H1 (cell line): ENCODE results near the gene KSR2. TPM values are rescaled to one million over a fixed set of nuclear protein-coding genes. Genes with fewer than 3 reads are reported as not detected.

ENCODE experiments used
- CTCF ChIA-PET: fragments of 300-600 bp; sonication (Branson Sonifier 250); formaldehyde crosslinking; loops from one replicate; lab custom pipeline; 2021; ENCODE audit not compliant: partially characterized antibody; lab: Charles Lee
- POLR2A ChIA-PET: fragments of 300-600 bp; sonication (Branson Sonifier 250); formaldehyde crosslinking; loops from one replicate; lab custom pipeline; 2021; ENCODE audit warnings: inconsistent platforms; ENCODE audit not compliant: partially characterized antibody; lab: Charles Lee
- DNase-seq, 2 experiments: peaks; one replicate each; pipeline versions ENCODE4 v3.0.0 to v3.0.0-alpha.2; 2010 to 2022; ENCODE audit warnings: low spot score in 2 of 2, low read depth in 1 of 2, mixed read lengths in 1 of 2
- FAIRE-seq: peaks from 2 replicates; lab custom pipeline; 2011; peaks lifted over from hg19 to GRCh38; lab: Jason Lieb, UNC
- H2AFZ ChIP-seq: 2 replicates; pipeline ENCODE4 v1.8.1; 2012; ENCODE audit warnings: low read length, inconsistent platforms
- H2AK5ac ChIP-seq: 2 replicates; pipeline ENCODE4 v1.6.1; 2013; ENCODE audit warnings: low read depth, low read length
- H2BK120ac ChIP-seq: replicated peaks from 2 replicates; pipeline ENCODE3; 2013; ENCODE audit warnings: low read depth, low read length, inconsistent platforms
- H2BK12ac ChIP-seq: 2 replicates; pipeline ENCODE4 v1.6.1; 2013; ENCODE audit warnings: low read depth, low read length
- H2BK15ac ChIP-seq: 2 replicates; pipeline ENCODE4 v1.6.1; 2013; ENCODE audit warnings: low read length
- H2BK20ac ChIP-seq: 2 replicates; pipeline ENCODE4 v1.6.1; 2013; ENCODE audit warnings: low read length
- H2BK5ac ChIP-seq: 2 replicates; pipeline ENCODE4 v1.6.1; 2013; ENCODE audit warnings: low read depth, low read length
- H3K14ac ChIP-seq: 2 replicates; pipeline ENCODE4 v1.6.1; 2013; ENCODE audit warnings: inconsistent platforms; ENCODE audit not compliant: insufficient read length
- H3K18ac ChIP-seq: 2 replicates; pipeline ENCODE4 v1.6.1; 2013; ENCODE audit warnings: low read length; ENCODE audit errors: extremely low read depth
- H3K23ac ChIP-seq: 2 replicates; pipeline ENCODE4 v1.6.1; 2013; ENCODE audit warnings: inconsistent platforms; ENCODE audit not compliant: insufficient read length
- H3K23me2 ChIP-seq: 2 replicates; pipeline ENCODE4 v1.6.1; 2013; ENCODE audit warnings: low read depth, low read length
- H3K27ac ChIP-seq: 2 replicates; pipeline ENCODE4 v1.6.1; 2011; ENCODE audit warnings: low read depth, low read length, inconsistent platforms
- H3K27me3 ChIP-seq, 4 experiments: replicated peaks in 1 of 4; 1 replicate in 1 of 4; 2 replicates in 3 of 4; pipeline versions ENCODE4 v1.6.1 to v1.8.1; 2011 to 2013; ENCODE audit warnings: low read length in 3 of 4, mild to moderate bottlenecking in 3 of 4, inconsistent platforms in 2 of 4, mixed read lengths in 2 of 4, moderate library complexity in 1 of 4; ENCODE audit not compliant: control insufficient read depth in 3 of 4, insufficient read depth in 3 of 4; ENCODE audit errors: extremely low read depth in 1 of 4
- H3K36me3 ChIP-seq, 4 experiments: 2 replicates each; pipeline versions ENCODE4 v1.6.1 to v1.8.1; 2011 to 2013; ENCODE audit warnings: mild to moderate bottlenecking in 4 of 4, low read length in 3 of 4, moderate library complexity in 2 of 4, control low read depth in 1 of 4, inconsistent platforms in 1 of 4; ENCODE audit not compliant: insufficient read depth in 4 of 4, control insufficient read depth in 2 of 4
- H3K4ac ChIP-seq: replicated peaks from 2 replicates; pipeline ENCODE3; 2013; ENCODE audit warnings: low read length, low read depth, mixed read lengths, inconsistent platforms; ENCODE audit not compliant: insufficient read length
- H3K4me1 ChIP-seq, 4 experiments: replicated peaks in 1 of 4; 1 replicate in 1 of 4; 2 replicates in 3 of 4; pipeline versions ENCODE4 v1.6.1 to v1.8.1; 2011 to 2013; ENCODE audit warnings: low read length in 3 of 4, inconsistent platforms in 2 of 4, mixed read lengths in 1 of 4; ENCODE audit not compliant: insufficient read depth in 4 of 4, control insufficient read depth in 3 of 4
- H3K4me2 ChIP-seq, 2 experiments: 2 replicates each; pipeline versions ENCODE4 v1.6.1 to v1.8.1; 2011 to 2013; ENCODE audit warnings: low read depth in 2 of 2, low read length in 2 of 2, control low read depth in 1 of 2, inconsistent platforms in 1 of 2, mild to moderate bottlenecking in 1 of 2; ENCODE audit not compliant: insufficient read depth in 1 of 2
- H3K4me3 ChIP-seq, 4 experiments: fragments of 200-600, 300-600 bp in 1 of 4; sonication (generic), shearing (Covaris generic), sonication (Bioruptor Twin) in 1 of 4; 2 replicates each; pipeline versions ENCODE4 v1.5.1 to v1.8.1; 2011 to 2016; ENCODE audit warnings: low read length in 4 of 4, low read depth in 3 of 4, control low read depth in 2 of 4, inconsistent platforms in 2 of 4, mild to moderate bottlenecking in 2 of 4, mixed read lengths in 1 of 4, moderate library complexity in 1 of 4; ENCODE audit not compliant: insufficient read depth in 2 of 4; ENCODE audit errors: extremely low read depth in 1 of 4
- H3K56ac ChIP-seq: replicated peaks from 2 replicates; pipeline ENCODE3; 2013; ENCODE audit warnings: low read depth, mild to moderate bottlenecking, mixed read lengths, low read length, inconsistent platforms; ENCODE audit not compliant: insufficient read length
- H3K79me1 ChIP-seq: 2 replicates; pipeline ENCODE4 v1.6.1; 2013; ENCODE audit warnings: low read depth, low read length, control low read depth
- H3K79me2 ChIP-seq, 2 experiments: 2 replicates each; pipeline versions ENCODE4 v1.6.1 to v1.8.1; 2012 to 2013; ENCODE audit warnings: low read length in 2 of 2, mild to moderate bottlenecking in 2 of 2, inconsistent platforms in 1 of 2; ENCODE audit not compliant: insufficient read depth in 2 of 2, control insufficient read depth in 1 of 2
- H3K9ac ChIP-seq, 4 experiments: replicated peaks in 1 of 4; 1 replicate in 1 of 4; 2 replicates in 3 of 4; pipeline versions ENCODE4 v1.6.1 to v1.8.1; 2011 to 2013; ENCODE audit warnings: low read depth in 3 of 4, low read length in 3 of 4, control low read depth in 2 of 4, mild to moderate bottlenecking in 2 of 4, moderate library complexity in 2 of 4, inconsistent platforms in 1 of 4; ENCODE audit errors: extremely low read depth in 1 of 4
- H3K9me3 ChIP-seq, 2 experiments: 2 replicates each; pipeline versions ENCODE4 v1.6.1 to v1.8.1; 2012 to 2013; ENCODE audit warnings: mild to moderate bottlenecking in 2 of 2, moderate library complexity in 2 of 2, control low read depth in 1 of 2, inconsistent platforms in 1 of 2, low read depth in 1 of 2, low read length in 1 of 2, mixed read lengths in 1 of 2; ENCODE audit not compliant: insufficient read depth in 2 of 2
- H4K20me1 ChIP-seq, 2 experiments: replicated peaks in 1 of 2; 2 replicates each; pipeline versions ENCODE3 to v1.8.1; 2011 to 2013; ENCODE audit warnings: inconsistent platforms in 2 of 2, low read length in 2 of 2, mild to moderate bottlenecking in 1 of 2; ENCODE audit not compliant: insufficient read depth in 2 of 2, control insufficient read depth in 1 of 2
- H4K5ac ChIP-seq: 2 replicates; pipeline ENCODE4 v1.6.1; 2013; ENCODE audit warnings: low read length, low read depth, mixed read lengths, inconsistent platforms; ENCODE audit not compliant: insufficient read length
- H4K8ac ChIP-seq: 2 replicates; pipeline ENCODE4 v1.8.0; 2013; ENCODE audit warnings: mild to moderate bottlenecking, moderate library complexity, low read length, inconsistent platforms; ENCODE audit not compliant: insufficient read depth; ENCODE audit errors: extremely low read depth
- H4K91ac ChIP-seq: replicated peaks from 2 replicates; pipeline ENCODE3; 2013; ENCODE audit warnings: low read length, mixed read lengths, inconsistent platforms; ENCODE audit not compliant: insufficient read length
- ASH2L ChIP-seq: fragments of 200-600, 300-600 bp; sonication (generic); IDR thresholded peaks from one replicate; pipeline ENCODE4 v1.7.1; 2017; ENCODE audit warnings: low read length
- BRCA1 ChIP-seq: IDR thresholded peaks from 2 replicates; pipeline ENCODE4 v1.6.1; 2012; ENCODE audit warnings: low read depth, low read length, improper control_type of control experiment
- CEBPB ChIP-seq: IDR thresholded peaks from 2 replicates; pipeline ENCODE4 v1.6.1; 2012; ENCODE audit warnings: low read depth, low read length
- CTCF ChIP-seq, 3 experiments: IDR thresholded peaks; 1 replicate in 2 of 3; 2 replicates in 1 of 3; pipeline versions ENCODE4 v1.5.1 to v1.6.1; 2011; ENCODE audit warnings: low read length in 3 of 3, mild to moderate bottlenecking in 3 of 3, inconsistent platforms in 2 of 3, low read depth in 1 of 3, moderate library complexity in 1 of 3; ENCODE audit not compliant: insufficient read depth in 1 of 3; ENCODE audit errors: control extremely low read depth in 1 of 3
- EZH2 ChIP-seq: fragments of 200-600 bp; sonication (generic); IDR thresholded peaks from 2 replicates; pipeline ENCODE4 v1.7.1; 2012; ENCODE audit warnings: low read depth, mild to moderate bottlenecking, moderate library complexity, low read length, inconsistent platforms; ENCODE audit not compliant: severe bottlenecking
- JUND ChIP-seq: IDR thresholded peaks from 2 replicates; pipeline ENCODE4 v1.6.1; 2011; ENCODE audit warnings: mild to moderate bottlenecking, improper control_type of control experiment, low read length
- KDM4A ChIP-seq: IDR thresholded peaks from one replicate; pipeline ENCODE4 v1.7.1; 2012; ENCODE audit warnings: low read depth, mild to moderate bottlenecking, moderate library complexity, low read length, inconsistent platforms; ENCODE audit not compliant: severe bottlenecking
- MAFK ChIP-seq: IDR thresholded peaks from 2 replicates; pipeline ENCODE4 v1.6.1; 2012; ENCODE audit warnings: low read depth, mild to moderate bottlenecking, improper control_type of control experiment, low read length
- NRF1 ChIP-seq: IDR thresholded peaks from 2 replicates; pipeline ENCODE4 v1.6.1; 2011; ENCODE audit warnings: mild to moderate bottlenecking, low read depth, low read length, improper control_type of control experiment
- POU5F1 ChIP-seq: IDR thresholded peaks from 2 replicates; pipeline ENCODE4 v1.6.1; 2011; ENCODE audit warnings: low read depth, mild to moderate bottlenecking, low read length, moderate library complexity
- SIRT6 ChIP-seq: IDR thresholded peaks from one replicate; pipeline ENCODE4 v1.7.1; 2012; ENCODE audit warnings: low read length, inconsistent platforms
- TAF1 ChIP-seq: IDR thresholded peaks from 2 replicates; pipeline ENCODE4 v1.6.1; 2011; ENCODE audit warnings: mild to moderate bottlenecking, low read depth, low read length
- WGBS, 2 experiments: shearing (Covaris generic) in 1 of 2; methylation state at CpG; one replicate each; pipeline versions ENCODE4 v1.1.6 to v1.1.7; 2013 to 2015; ENCODE audit warnings: low lambda C conversion rate in 2 of 2, mixed read lengths in 2 of 2, inconsistent platforms in 1 of 2, low coverage in 1 of 2, missing lambda C conversion rate in 1 of 2; ENCODE audit not compliant: insufficient replicate concordance in 2 of 2, insufficient coverage in 1 of 2, insufficient read length in 1 of 2; ENCODE audit errors: extremely low coverage in 1 of 2, missing lambda C conversion rate in 1 of 2; 5-methylcytosine and 5-hydroxymethylcytosine counted together
- polyA plus RNA-seq, 7 experiments: library from polyadenylated mRNA; depleted of rRNA in 3 of 7; stranded (reverse) in 5 of 7; unstranded in 2 of 7; fragments of >200 nt in 5 of 7; fragments of 200-250 nt in 2 of 7; gene quantifications; 1 replicate in 5 of 7; 2 replicates in 1 of 7; 4 replicates in 1 of 7; pipeline versions ENCODE4 v1.2.1 to v1.2.3, GENCODE V29; 2011 to 2013; ENCODE audit warnings: missing spikeins in 2 of 7, mixed read lengths in 2 of 7
- total RNA-seq: library from RNA; stranded (reverse); fragmentation: NEBNext Ultra II Directional; extraction: Animal tissue kit (Norgen Biotek cat#: 25700); gene quantifications from 2 replicates; pipeline ENCODE4 v1.2.1, GENCODE V29; 2021

Gene KSR2
- total and polyA plus RNA-seq, 2 of the 8 experiments (the other 6 are each of a cell fraction or from before 2014, with no cell fraction given): 0.74 to 2.2 TPM

- H3K27me3 ChIP-seq: no peaks in the 10 kb centered on the region
- H3K79me1 ChIP-seq: no peaks in the 10 kb centered on the region
- H3K18ac ChIP-seq: peak overlapping the region; percentile 42; the same call in 1 of the 2 replicates
- H2AK5ac ChIP-seq: no peak overlapping the region
- no peaks in the 10 kb centered on the region for H3K36me3 ChIP-seq
- no peak overlapping the region for H4K8ac ChIP-seq
- H4K5ac ChIP-seq: no peak overlapping the region
- no peak overlapping the region for H3K4me3 ChIP-seq
- FAIRE-seq (peak; percentile 87), DNase-seq (peak; percentile 75 to 87)
- H4K20me1 ChIP-seq: no peaks in the 10 kb centered on the region
- H3K9ac ChIP-seq: no peak overlapping the region
- H3K14ac ChIP-seq: no peak overlapping the region
- no peak overlapping the region for H3K56ac ChIP-seq
- H3K79me2 ChIP-seq: no peaks in the 10 kb centered on the region
- ChIA-PET POLR2A (interaction anchor here (1.0 kb wide), 1 partner anchor 166 kb away, joined by 5 read pairs; no protein-coding TSS in a partner anchor), CTCF (interaction anchor here (0.6 to 2.5 kb wide), 29 partner anchors 9 to 459 kb away, joined by 3 to 25 read pairs (median 3); no protein-coding TSS in a partner anchor)
- H4K91ac ChIP-seq: no peak overlapping the region
- no peak overlapping the region for H2BK15ac ChIP-seq
- no peaks in the 10 kb centered on the region for H3K9me3 ChIP-seq
- H2BK12ac ChIP-seq: no peak overlapping the region
- H2BK5ac ChIP-seq: no peak overlapping the region
- no peak overlapping the region for H2BK20ac ChIP-seq
- no peak overlapping the region for H3K27ac ChIP-seq
- no peaks in the 10 kb centered on the region; the same call in 1 of the 2 replicates for H3K23me2 ChIP-seq
- WGBS, 2 experiments: 49% methylated on average over 6 of the region's 8 CpGs; no CpG with 5 or more reads in 1 of the 2 experiments
- no peak overlapping the region for H2AFZ ChIP-seq
- no peak overlapping the region for H3K4ac ChIP-seq
- H3K4me2 ChIP-seq: peak overlapping the region in 1 of 2 experiments; percentile 28; a peak in 2 of 4 replicates
- H2BK120ac ChIP-seq: no peak overlapping the region
- no peak overlapping the region for H3K23ac ChIP-seq
- H3K4me1 ChIP-seq: peaks cover 0 to 4% (median 2%) of the 10 kb centered on the region in 4 experiments; a peak in 3 of 7 replicates
- TF ChIP-seq BRCA1: no peak
- no peak for TF ChIP-seq MAFK
- no peak for TF ChIP-seq TAF1
- TF ChIP-seq KDM4A: no peak
- peak; percentile 84 to 93 (median 86) for TF ChIP-seq CTCF (IDR thresholded peaks at IDR 0.05; ENCODE audit: control extremely low read depth in 1 of 3, insufficient read depth in 1 of 3, low read depth in 1 of 3, low read length in 3 of 3)
- TF ChIP-seq JUND: no peak
- no peak for TF ChIP-seq EZH2
- TF ChIP-seq ASH2L: peak; percentile 29
- TF ChIP-seq SIRT6: no peak
- TF ChIP-seq POU5F1: 0 out of 2 replicates have a peak, but pooled peaks have one; percentile 5
- no peak for TF ChIP-seq NRF1
- TF ChIP-seq CEBPB: no peak
Observed at GRCh38 chr12:117671734-117672133, 297.1 kb downstream of the KSR2 start.
